NCI-H345 treated with DMSO at 0.1 percent for 48 hours (cell line): ENCODE data around the gene FANCE.
"Not testable (repeated sequence)": the region's sequence is repeated elsewhere in the genome, so short reads cannot be mapped to it uniquely, and the experiment has no call there.

ENCODE experiments used
- DNase-seq: peaks from one replicate; lab custom pipeline; 2025; ENCODE audit not compliant: unreplicated experiment; lab: John Stamatoyannopoulos, UW

Gene FANCE

DNA sequence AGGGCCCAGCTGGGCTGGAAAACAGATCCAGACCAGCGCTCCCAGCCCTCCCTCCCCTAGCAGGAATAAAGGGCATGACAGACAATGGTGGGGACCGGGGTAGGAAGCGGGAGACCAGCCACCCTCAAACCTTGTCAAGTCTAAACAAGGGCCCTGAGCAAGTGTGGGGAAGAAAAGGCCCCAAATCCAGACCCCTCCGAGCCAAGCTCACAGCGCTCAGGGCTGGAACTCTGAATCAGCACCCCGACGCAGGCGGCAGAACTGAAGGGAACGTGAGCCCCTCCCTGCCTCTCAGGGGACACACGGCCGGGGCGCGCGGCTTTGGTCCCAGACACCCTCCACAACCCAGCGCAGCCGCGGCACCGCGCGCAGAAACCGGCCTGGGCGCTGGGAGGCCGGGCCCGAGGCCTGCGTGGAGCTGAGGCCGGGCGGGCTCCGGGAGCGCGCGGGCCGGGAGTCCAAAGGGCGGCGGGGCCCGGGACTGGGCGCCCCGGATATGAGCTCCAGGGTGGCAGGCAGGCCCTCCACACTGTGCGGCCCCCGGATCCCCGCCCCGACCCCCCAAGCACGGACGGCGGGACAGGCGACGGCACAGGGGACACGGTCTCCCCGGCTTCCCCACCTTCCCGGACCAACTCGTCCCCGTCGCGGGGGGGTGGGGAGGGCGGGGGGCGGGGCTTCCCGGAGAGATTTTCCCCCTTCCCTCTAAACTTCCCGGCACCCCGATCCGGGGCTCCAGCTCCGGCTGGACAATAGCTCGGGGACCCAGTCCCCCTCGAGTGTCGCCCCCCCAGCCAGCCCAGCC is 44.1 kb downstream of the FANCE start:
- DNase-seq: no peak

DNA sequence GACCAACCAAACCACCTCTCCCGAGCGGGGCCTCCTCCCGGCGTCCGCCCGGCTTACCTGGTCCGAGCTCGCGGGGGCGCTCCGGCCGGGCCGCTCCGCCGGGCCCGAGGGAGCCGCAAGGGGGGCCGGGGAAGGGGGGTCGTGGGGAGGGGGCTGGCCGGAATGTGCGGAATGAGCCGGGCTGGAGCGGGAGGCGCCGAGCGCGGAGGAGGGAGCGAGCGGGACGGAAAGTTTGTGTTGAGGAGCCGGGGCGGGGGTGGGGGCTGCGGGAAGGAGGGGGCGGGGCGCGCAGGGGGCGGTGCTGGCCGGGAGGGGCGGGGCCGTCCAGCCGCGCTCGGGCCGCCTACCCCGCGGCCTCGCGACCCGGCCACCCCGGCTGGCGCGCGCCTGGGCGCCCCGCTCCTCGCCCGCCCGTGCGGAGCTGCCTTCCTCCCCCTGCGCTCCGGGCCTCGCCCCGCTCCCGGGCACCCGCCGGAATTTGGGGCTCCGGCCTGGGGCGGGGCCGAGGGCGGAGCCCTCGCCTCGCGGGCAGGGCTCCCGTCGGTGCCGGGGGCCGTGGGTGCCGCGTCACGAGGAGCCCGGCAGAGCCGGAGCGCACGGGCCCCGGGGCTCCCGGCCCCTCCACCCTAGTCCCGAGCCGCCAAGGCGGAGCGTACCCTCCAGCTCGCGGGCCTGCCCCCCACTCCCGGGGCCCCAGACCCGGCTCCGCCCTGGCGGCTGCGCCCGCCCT is 44.9 kb downstream of the FANCE start, which contains the start of gene TEAD3:
TEAD3 (minus strand) TSS at position 239 of the 730 bp plus-strand sequence.
- no peak for DNase-seq

DNA sequence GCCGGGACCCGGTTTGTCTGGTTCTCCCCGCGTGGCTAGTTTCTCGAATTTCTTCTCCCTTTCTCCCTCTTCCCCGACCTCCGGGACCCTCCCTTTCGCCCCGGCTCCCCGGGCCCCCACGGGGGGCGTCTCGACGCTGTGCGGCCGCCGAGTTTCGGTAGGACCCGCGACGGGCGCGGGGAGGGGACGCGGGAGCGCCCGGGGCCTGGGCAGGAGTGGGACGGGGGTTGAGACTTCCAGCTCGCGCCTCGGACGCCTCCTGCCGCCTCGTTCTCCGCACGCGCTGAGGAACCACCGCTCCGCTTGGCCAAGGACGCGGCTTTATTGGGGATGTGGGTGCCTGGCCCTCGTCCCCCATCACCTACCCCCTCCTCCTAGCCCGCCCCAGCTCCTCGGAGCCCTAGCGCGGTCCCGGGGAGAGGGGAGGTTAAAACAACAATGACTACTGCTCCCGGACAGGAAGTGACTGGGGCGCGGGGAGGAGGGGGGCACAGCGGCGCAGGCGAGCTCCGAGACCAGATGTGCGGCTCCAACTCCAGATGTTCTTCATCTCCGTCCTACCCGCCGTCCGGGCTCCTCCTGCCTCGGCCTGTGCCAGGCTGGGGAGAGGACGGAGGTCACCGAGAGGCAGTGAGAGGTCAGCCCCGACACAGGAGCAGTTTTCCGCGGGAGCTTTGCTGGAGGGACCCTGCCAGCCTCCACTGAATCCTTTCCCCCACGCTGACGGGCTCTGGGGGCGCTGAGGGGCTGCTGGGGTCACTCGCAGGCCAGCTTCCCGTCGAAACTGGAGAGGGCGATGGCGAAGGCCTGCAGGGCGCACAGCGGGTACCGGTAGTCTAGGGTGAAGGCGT is 45.7 kb downstream of the FANCE start:
- DNase-seq: no peak

DNA sequence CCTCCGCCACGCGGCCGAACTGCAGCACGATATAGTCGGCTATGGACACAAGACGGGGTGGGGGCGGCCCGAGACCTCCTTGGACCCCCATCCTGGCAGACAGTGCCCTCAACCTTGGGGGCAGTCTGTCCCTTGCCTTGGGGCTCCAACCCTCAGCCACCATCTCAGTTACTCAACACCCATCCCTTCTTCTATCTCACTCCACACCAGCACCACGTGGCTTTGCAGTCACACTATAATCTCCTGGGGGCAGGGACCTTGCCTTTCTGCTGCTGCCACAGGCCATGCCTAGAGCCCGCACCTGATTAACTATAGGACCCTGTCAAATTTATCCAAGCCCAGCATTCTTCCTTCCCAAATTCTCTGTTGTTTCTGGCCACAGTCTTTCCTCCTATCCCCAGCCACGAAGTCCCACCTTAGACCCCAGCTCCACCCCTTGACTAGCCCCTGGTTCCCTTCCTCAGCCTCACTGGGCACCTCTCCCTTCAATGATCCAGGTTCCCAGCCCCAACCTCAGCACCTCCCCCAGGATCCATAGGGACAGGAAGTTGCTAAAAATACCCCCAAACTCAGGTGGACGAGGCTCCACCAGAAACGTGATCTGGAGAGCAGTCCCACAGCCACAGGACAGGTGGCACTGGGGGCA is 46.4 kb downstream of the FANCE start:
- no peak for DNase-seq

DNA sequence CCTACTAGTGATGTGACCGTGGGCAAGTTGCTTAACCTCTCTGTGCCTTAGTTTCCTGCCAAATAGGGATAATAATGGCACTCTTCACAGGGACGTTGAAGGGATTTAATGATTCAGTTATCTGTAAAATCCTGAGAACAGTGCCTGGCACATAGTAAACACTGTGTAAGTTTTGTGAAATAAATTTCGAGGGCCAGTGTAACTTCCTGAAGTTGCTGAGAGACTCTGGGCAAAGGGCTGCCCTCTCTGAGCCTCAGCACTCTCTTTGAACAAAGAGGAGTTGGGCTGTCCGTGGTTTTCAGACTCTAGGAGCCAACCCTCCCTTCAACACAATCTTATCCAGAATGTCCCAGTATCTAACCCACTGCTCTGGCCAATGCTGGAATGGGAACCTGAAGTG is 47.2 kb downstream of the FANCE start:
- DNase-seq: no peak

DNA sequence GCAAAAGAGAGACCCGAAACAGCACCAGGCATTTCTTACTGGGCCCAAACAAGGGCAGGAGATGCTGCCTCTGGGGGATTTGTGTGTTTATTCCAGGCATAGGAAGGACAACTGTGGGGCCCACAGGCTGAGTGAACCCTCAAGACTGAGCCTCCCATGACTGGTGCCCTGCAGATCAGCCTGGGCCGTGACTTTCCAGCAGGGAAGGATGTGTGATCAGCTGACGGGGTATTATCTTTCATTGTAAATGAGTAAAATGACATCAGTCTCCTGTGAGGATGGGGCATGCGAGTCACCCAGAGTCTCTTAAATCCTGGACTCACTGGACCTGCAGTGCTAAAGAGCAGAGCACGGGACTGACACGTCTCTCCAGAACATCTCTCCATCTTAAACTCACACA is 48.6 kb downstream of the FANCE start:
- DNase-seq: no peak

DNA sequence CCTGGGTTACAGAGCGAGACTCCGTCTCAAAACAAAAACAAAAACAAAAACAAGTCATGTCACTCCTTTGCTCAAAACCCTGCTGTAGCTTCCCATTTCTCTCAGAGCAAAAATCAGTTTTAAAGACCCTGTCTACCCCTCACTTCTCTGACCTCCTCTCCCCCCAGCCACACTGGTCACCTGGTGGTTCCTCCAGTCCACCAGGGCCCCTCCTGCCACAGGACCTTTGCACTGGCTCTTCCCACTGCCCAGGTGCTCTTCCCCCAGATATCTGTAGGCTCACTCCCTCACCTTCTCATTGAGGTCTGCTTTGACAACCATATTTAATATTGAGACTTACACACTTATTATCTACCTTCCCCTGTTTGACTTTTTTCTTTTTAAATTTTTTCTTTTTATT is 49.6 kb downstream of the FANCE start:
- DNase-seq: no peak

DNA sequence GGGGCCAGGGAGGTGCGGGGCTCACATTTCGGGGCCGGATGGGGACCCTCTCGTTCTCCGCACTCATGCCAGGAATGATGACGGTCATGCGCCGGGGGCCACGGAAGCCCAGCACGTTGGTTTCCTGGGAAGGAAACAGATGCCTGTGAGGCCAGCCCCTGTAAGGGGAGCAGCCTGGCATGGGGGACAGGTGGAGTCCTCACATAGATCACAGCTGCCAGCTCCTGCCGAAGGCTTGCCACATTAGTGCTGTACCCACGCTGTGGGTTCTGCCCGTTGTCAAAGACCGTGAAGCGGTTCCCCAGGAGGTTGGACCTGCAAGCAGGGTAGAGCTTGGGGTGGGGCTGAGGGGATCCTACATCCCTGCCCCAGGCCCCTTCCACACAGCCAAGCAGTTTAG is 51.4 kb downstream of the FANCE start:
- DNase-seq: no peak

DNA sequence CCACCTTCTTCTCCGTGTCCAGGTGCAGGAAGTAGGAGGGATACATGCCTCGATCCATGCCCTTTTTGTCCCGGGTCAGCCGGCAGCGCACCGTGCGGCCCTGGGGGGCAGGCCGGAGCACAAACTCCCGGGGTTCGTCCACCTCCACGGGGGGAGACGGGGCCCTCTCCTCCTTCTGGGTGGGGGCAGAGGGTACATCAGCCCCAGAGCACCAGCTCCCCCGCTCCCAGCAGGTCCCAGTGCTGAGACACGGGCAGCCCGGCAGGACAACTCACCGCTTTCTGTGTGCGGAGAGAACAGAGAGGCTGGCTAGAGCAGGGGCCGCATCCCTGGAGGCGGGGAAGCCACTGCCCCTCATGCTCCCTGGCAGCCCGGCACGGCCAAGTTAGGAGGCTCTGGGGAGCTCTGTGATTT is 53.9 kb downstream of the FANCE start:
- DNase-seq: no peak

DNA sequence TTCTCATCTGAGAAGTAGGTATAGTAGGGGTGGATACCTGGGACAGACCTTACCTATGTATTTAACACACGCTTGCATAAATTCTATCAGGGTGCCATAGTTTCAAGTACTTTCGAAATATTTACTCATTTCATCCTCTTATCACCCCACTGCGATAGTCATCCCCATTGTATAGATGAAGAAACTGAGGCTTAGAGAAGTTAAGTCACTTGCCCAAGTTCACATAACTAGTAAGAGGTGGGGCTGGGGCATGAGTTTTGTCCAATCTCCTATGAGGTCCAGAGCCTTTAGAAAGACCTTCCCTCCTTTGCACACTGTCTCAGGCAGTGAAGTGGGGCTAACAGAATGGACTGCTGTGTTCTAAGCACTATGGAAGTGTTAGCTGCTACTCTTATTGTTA is 54.4 kb downstream of the FANCE start:
- no peak for DNase-seq

DNA sequence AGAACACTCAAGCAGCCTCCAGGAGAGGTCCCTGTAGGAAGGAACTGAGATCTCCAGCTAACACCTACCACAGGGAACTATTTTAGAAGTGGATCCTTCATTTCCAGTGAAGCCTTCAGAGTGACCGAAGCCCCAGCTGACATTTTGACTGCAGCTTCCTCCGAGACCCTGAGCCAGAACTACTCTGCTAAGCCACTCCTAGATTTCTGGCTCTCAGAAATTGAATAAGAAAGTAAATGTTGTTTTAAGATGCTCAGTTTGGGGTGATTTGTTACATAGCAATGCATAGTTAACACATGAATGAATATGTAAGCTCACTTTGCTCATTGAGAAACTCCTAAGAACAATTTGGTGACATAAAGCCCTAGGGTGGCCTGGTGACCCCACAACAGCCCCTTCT is 55.1 kb downstream of the FANCE start:
- no peak for DNase-seq

DNA sequence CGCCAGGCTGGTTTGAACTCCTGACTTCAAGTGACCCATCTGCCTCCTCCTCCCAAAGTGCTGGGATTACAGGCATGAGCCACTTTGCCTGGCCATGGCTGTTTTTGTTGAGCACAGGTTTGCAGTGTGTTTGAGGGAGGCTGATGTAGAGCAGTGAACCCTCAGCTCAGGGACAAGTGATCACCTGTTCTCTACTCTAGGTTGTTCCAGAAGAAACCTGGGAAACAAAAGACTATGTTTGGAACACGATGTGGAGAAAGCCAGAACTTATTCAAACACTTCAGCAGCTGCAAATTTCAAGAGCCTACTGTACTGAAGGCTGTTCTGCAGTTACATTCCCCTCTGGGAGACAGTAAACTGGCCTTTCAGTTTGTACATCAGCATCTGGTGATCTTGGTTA is 55.9 kb downstream of the FANCE start:
- DNase-seq: no peak

DNA sequence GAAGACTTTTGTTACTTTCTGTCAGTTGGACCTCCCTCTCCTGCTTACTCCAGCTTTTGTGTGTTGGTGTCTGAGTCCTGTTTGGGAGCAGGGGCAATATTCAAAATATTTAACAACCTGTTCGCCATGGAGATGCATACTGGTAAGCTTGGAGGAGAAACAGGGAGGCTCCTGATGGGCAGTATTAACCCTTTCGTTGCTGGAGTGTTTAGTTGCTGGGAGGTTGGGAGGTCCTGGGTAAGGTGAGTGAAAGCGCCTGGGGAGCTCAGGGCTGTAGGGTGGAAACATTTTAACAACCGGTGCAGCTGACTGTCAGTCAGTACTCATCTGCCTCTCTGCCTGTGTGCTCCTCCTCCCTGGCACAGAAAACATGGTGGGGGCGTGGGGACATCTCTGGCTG is 56.4 kb downstream of the FANCE start:
- DNase-seq: no peak

DNA sequence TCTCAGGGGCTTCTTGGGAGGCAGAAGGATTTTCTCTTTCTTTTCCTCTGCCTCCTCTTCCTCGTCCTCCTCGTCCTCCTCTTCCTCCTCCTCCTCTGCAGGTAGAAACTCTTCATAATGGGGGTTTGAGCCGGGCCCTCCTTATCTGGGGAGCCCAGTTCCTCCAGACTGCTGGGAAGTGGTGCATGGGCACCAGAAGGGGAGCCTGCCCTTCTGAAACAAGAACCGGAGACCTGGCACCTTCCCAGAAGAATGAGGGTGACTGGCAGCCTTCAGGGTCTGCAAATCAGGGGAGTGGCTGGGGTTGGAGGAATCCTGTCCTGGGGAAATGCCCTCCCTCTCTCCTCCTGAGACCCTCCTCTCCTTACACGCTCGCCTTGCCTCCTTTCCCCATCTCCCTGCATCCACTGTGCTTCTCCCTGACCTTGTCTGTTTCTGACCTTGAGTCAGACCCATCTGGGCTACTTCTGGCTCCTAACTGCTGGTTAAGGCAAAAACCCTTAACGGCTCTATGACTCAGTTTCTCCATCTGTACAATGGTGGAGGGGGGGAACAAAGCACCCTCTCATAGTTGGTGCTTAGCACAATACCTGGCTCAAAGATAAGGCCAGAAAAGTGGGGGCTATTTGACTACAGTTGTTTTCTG is 58.9 kb downstream of the FANCE start:
- DNase-seq: no peak

DNA sequence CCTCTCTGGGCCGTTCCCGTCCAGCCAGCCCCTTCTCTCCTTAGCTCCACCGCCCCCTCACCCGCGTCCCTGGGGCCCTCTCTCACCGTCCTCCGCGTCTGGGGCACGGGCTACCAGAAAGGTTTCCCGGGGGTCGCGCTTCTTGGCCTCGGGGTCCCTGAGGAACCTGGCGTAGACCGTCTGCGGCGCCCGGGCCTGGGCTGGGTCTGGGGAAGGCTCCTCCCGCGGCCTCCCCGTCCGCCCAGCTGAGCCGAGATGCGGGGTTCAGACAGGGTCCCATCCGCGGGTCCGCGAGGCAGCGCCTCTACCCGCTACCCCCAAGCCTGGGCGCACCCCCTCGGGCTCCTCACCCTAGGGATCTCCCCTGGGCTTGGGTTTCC is 59.4 kb downstream of the FANCE start:
- DNase-seq: no peak

DNA sequence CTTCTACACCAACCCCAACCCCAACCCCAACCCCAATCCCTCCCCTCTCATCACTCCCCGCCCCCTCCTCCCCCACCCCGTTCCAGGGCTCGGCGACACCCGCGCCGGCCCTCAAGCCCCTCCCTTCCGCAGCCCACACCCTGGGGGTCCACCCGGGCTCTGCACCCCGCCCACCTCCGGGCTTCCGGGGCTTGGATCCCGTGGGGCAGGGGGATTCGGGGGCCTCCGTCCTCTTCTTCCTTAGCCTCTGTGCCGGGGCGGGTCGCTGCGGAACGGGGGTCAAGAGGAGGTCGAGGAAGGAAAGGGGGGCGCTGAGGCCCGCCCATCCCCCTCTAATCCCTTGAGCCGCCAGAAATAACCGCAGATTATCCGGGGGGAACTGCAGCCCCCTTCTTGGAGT is 59.9 kb downstream of the FANCE start:
- DNase-seq: no peak

DNA sequence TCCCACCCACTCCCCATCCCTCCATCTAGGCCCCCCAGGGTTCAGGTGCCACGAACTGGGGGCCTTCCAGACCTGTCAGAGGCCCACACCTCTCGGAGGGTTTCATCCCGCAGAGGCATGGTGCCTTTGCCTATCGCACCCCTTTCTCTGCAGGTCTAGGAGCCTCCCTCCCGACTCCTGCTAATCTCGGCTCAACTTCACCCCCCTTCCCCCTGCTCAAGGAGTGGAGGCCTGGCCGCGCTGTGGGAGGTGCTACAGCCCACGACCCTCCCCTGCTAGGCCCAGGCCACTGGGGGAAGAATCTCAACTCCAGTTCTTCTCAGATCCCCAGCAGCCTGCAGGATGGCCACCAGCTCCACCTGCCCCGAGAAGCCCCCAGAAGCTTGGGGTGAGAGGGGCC is 60.6 kb downstream of the FANCE start, which contains the start of gene TULP1:
TULP1 (minus strand) TSS at position 157 of the 400 bp plus-strand sequence; CDS start at position 119, 38 bp downstream.
- DNase-seq: no peak

DNA sequence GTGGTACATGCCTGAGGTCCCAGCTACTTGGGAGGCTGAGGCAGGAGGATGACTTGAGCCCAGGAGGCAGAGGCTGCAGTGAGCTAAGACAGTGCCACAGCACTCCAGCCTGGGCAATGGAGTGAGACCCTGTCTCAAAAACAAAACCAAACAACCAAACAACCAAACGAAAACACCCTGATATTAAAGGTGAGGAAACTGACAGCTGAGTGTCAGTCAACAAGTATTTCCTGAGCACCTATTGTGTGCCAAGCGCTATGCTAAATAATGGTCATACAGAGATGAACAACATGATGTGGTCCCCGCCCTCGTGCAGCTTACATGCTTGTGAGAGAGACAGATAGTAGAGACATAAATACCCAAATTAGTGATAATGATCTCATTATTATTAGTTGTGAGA is 62.4 kb downstream of the FANCE start:
- no peak for DNase-seq

DNA sequence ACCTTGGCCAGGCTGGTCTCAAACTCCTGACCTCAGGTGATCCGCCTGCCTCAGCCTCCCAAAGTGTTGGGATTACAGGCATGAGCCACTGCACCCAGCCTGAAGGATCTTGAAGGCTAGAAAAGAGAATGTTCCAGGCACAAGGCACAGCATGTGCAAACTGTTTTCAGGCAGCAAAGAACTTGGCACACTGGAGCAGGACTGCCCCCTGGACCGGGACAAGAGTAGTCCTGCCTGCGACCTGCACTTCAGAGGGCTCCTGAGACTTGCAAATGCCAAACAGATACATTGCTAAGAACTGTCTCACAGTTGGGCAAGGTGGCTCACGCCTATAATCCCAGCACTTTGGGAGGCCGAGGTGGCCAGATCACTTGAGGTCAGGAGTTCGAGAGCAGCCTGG is 63.8 kb downstream of the FANCE start:
- DNase-seq: not testable (repeated sequence)
